Measurements from ENCODE around the gene NPTX1.

- TF ChIP-seq CTCF (IDR thresholded peaks at IDR 0.05) = no peak
- TF ChIP-seq POLR2A (IDR thresholded peaks at IDR 0.05) = no peak
Measured at GRCh38 chr17:80477647-80478478, 1.5 kb upstream of the NPTX1 start.

All from lower leg skin (tissue), 3 donors.